ENCODE data around the gene HAO2. TPM values are rescaled to one million over a fixed set of nuclear protein-coding genes. Genes with fewer than 3 reads are reported as not detected.

HAO2 gene
- polyA plus RNA-seq, 1 experiment, result not detected

GRCh38 chr1:119364640-119365039 is 3.9 kb upstream of the HAO2 start:
- no peak overlapping the region for H3K27ac ChIP-seq (ENCODE audit: low read depth, low read length)
- H3K4me3 ChIP-seq (ENCODE audit: low read depth, low read length), result no peak overlapping the region
- POLR2A ChIA-PET, result no interaction called here
- CTCF ChIA-PET, result interaction anchor here (0.6 to 1.1 kb wide), 2 partner anchors 90 to 901 kb away, joined by 3 read pairs; no protein-coding TSS in a partner anchor
- no peaks in the 10 kb centered on the region for H3K9me3 ChIP-seq (ENCODE audit: control insufficient read depth, insufficient read depth, low read length)
- no peak for TF ChIP-seq CTCF (IDR thresholded peaks at IDR 0.05; ENCODE audit: low read depth, low read length)
- peaks cover 5% of the 10 kb centered on the region for H3K27me3 ChIP-seq (ENCODE audit: control insufficient read depth, insufficient read depth, low read length)
- no peak for DNase-seq (ENCODE audit: low read depth, low spot score)

- Histone ChIP-seq H3K27me3 (ENCODE audit: control insufficient read depth, insufficient read depth, low read length) (peaks cover 5% of the 10 kb centered on the region), H3K4me3 (ENCODE audit: low read depth, low read length) (no peak overlapping the region), H3K9me3 (ENCODE audit: control insufficient read depth, insufficient read depth, low read length) (no peaks in the 10 kb centered on the region), H3K27ac (ENCODE audit: low read depth, low read length) (no peak overlapping the region)
- no peak for DNase-seq (ENCODE audit: low read depth, low spot score)
- ChIA-PET CTCF (interaction anchor here (1.1 to 4.9 kb wide), 4 partner anchors 92 to 1385 kb away, joined by 3 to 61 read pairs (median 3); no protein-coding TSS in a partner anchor), POLR2A (no interaction called here)
- TF ChIP-seq CTCF (IDR thresholded peaks at IDR 0.05; ENCODE audit: low read depth, low read length), result no peak
Observed at GRCh38 chr1:119366424-119366823, 2.2 kb upstream of the HAO2 start.

- H3K27ac ChIP-seq (ENCODE audit: low read depth, low read length), result no peak overlapping the region
- ChIA-PET POLR2A (no interaction called here), CTCF (interaction anchor here (0.6 to 4.9 kb wide), 15 partner anchors 13 to 1830 kb away, joined by 3 to 61 read pairs (median 3); partner anchors contain the start of gene GDAP2)
- peak; percentile 99 for TF ChIP-seq CTCF (IDR thresholded peaks at IDR 0.05; ENCODE audit: low read depth, low read length)
- no peak overlapping the region for H3K4me3 ChIP-seq (ENCODE audit: low read depth, low read length)
- peak; percentile 3 for DNase-seq (ENCODE audit: low read depth, low spot score)
- peaks cover 5% of the 10 kb centered on the region for H3K27me3 ChIP-seq (ENCODE audit: control insufficient read depth, insufficient read depth, low read length)
- no peaks in the 10 kb centered on the region for H3K9me3 ChIP-seq (ENCODE audit: control insufficient read depth, insufficient read depth, low read length)
Observed at GRCh38 chr1:119367432-119368124, 1.0 kb upstream of the HAO2 start.

GRCh38 chr1:119370748-119371147 is 2.2 kb downstream of the HAO2 start:
- ChIA-PET POLR2A (no interaction called here), CTCF (interaction anchor here (2.0 to 4.9 kb wide), 2 partner anchors 10 to 96 kb away, joined by 5 to 61 read pairs; no protein-coding TSS in a partner anchor)
- no peak for TF ChIP-seq CTCF (IDR thresholded peaks at IDR 0.05; ENCODE audit: low read depth, low read length)
- no peak overlapping the region for H3K4me3 ChIP-seq (ENCODE audit: low read depth, low read length)
- H3K27ac ChIP-seq (ENCODE audit: low read depth, low read length), result no peak overlapping the region
- H3K27me3 ChIP-seq (ENCODE audit: control insufficient read depth, insufficient read depth, low read length), result no peaks in the 10 kb centered on the region
- no peaks in the 10 kb centered on the region for H3K9me3 ChIP-seq (ENCODE audit: control insufficient read depth, insufficient read depth, low read length)
- no peak for DNase-seq (ENCODE audit: low read depth, low spot score)

- no peak for TF ChIP-seq CTCF (IDR thresholded peaks at IDR 0.05; ENCODE audit: low read depth, low read length)
- no peak for DNase-seq (ENCODE audit: low read depth, low spot score)
- no peak overlapping the region for H3K27ac ChIP-seq (ENCODE audit: low read depth, low read length)
- H3K4me3 ChIP-seq (ENCODE audit: low read depth, low read length), result no peak overlapping the region
- ChIA-PET POLR2A (no interaction called here), CTCF (interaction anchor here (0.6 kb wide), 1 partner anchor 242 kb away, joined by 6 read pairs; no protein-coding TSS in a partner anchor)
- H3K27me3 ChIP-seq (ENCODE audit: control insufficient read depth, insufficient read depth, low read length), result no peaks in the 10 kb centered on the region
- H3K9me3 ChIP-seq (ENCODE audit: control insufficient read depth, insufficient read depth, low read length), result no peaks in the 10 kb centered on the region
Observed at GRCh38 chr1:119371815-119372214, 3.2 kb downstream of the HAO2 start.

Data from AG04450 (cell line).